Psoas muscle (tissue), 8 donors: ENCODE results near the gene TBXA2R. TPM values are rescaled to one million over a fixed set of nuclear protein-coding genes. Genes with fewer than 3 reads are reported as not detected.

Experiments
- ATAC-seq, 4 donors: fragments of 200-7000 bp; cut with Tn5 transposase; one replicate each; pipeline ENCODE4 v1.9.1; 2020; ENCODE audit warnings: moderate library complexity in 3 of 4, mild to moderate bottlenecking in 2 of 4
- DNase-seq, 2 donors: peaks; one replicate each; pipeline ENCODE4 v3.0.0-alpha.2; 2020
- H3K27ac ChIP-seq: fragments of 200-600 bp; one replicate; pipeline ENCODE4 v1.8.0; 2022
- H3K27me3 ChIP-seq, 3 donors: fragments of 200-600 bp in 1 of 3; one replicate each; pipeline versions ENCODE4 v1.6.1 to v1.8.0; 2013 to 2022; ENCODE audit warnings: low read length in 2 of 3, mild to moderate bottlenecking in 2 of 3, moderate library complexity in 1 of 3; ENCODE audit not compliant: insufficient read depth in 3 of 3
- H3K36me3 ChIP-seq, 2 donors: fragments of 200-600 bp in 1 of 2; one replicate each; pipeline versions ENCODE4 v1.6.1 to v1.8.0; 2013 to 2022; ENCODE audit warnings: low read depth in 1 of 2, mild to moderate bottlenecking in 1 of 2, moderate library complexity in 1 of 2; ENCODE audit not compliant: insufficient read depth in 1 of 2
- H3K4me1 ChIP-seq: fragments of 200-600 bp; one replicate; pipeline ENCODE4 v1.8.0; 2022
- H3K4me3 ChIP-seq: fragments of 200-600 bp; one replicate; pipeline ENCODE4 v1.8.0; 2022; ENCODE audit warnings: mild to moderate bottlenecking
- H3K9me3 ChIP-seq: fragments of 200-600 bp; one replicate; pipeline ENCODE4 v1.8.0; 2022
- CTCF ChIP-seq: fragments of 200-600 bp; IDR thresholded peaks from one replicate; pipeline ENCODE4 v1.8.0; 2022; ENCODE audit warnings: antibody characterized with exemption
- WGBS, 3 donors: extraction: QIAGEN DNeasy Blood & Tissue Kit; methylation state at CpG; one replicate each; pipeline versions ENCODE4 v1.1.6 to v1.1.7; 2013; 5-methylcytosine and 5-hydroxymethylcytosine counted together
- intact Hi-C, 2 donors: fragments of 100-400 bp; cut with DNase I; formaldehyde crosslinking; loops; one replicate each; pipeline versions ENCODE4 v1.11.0 to v1.14.2; 2022
- polyA plus RNA-seq, 3 donors: library from polyadenylated mRNA; stranded (reverse); fragments of 200-250 nt; gene quantifications; one replicate each; pipeline ENCODE4 v1.2.3, GENCODE V29; 2013
- total RNA-seq, 4 donors: library from RNA; stranded (reverse); fragmentation: NEBNext Ultra II Directional in 2 of 4; extraction: Animal tissue kit (Norgen Biotek cat#: 25700) in 2 of 4; gene quantifications; one replicate each; pipeline versions ENCODE4 v1.2.1 to v1.2.4, GENCODE V29; 2021 to 2023
- donor health status: healthy with polysubstance abuse.
- donor health status: DM: no; HTN: no; CAD: no; lungs with moderate emphysema.
- donor health status: Bipolar disorder and iron deficiency.
- donor health status: healthy.
- donor health status: DM: yes; HTN: yes; CAD: no.
- donor health status: DM: no; HTN: no; CAD: no.
- donor health status: DM: no; HTN: no; CAD: no.
- donor health status: DM: yes; HTN: yes; CAD: no.

Gene TBXA2R
- total and polyA plus RNA-seq, 7 donors = 0.52 to 3.0 (median 1.2) TPM

DNA sequence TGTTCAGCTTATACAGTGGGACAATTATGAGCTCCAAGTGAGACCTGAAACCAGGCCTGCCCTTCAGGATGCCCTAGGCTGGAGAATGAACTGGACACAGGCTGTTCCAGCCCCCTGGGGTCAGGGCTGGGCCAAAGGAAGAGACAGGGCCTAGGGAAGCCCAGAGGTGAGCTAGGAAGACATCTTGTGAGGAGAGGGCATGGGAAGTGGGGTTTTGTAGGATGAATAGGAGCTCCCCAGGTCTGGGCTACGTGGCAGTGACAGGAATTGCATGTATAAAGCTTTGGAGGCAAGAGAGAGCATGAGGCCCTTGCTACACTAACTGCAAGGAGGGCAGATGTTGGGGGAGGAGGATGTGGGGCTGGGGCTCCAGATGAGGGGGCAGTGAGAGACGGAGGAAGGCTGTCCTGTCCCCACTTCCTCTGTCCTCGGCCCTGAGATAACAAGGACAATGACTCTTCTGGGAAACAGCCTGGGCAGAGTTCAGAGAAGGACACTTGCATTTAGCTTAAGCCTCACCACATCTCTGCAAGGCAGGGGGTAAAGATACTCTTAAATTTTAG lies 1.5 kb upstream of the TBXA2R start:
- peak overlapping the region; percentile 54 for H3K27ac ChIP-seq
- intact Hi-C loops = no loop called here
- DNase-seq = peak in 1 of 2 donors; percentile 15
- H3K36me3 ChIP-seq = peaks cover 0 to 24% of the 10 kb centered on the region in 2 donors
- TF ChIP-seq CTCF = no peak
- ATAC-seq = no peak
- H3K4me3 ChIP-seq = no peak overlapping the region
- no peaks in the 10 kb centered on the region for H3K9me3 ChIP-seq
- 56 to 69% (median 64%) methylated on average over 3 of the region's 3 CpGs for WGBS, 3 donors
- peaks cover 0 to 39% (median 9%) of the 10 kb centered on the region in 3 donors for H3K27me3 ChIP-seq
- H3K4me1 ChIP-seq = peaks cover 5% of the 10 kb centered on the region

GRCh38 chr19:3607303-3608078 lies 816 bp upstream of the TBXA2R start:
- TF ChIP-seq CTCF = no peak
- Histone ChIP-seq H3K9me3 (no peaks in the 10 kb centered on the region), H3K36me3 (peaks cover 0 to 18% of the 10 kb centered on the region in 2 donors), H3K4me3 (peak overlapping the region; percentile 62), H3K27me3 (peaks cover 0 to 39% (median 9%) of the 10 kb centered on the region in 3 donors), H3K4me1 (peaks cover 5% of the 10 kb centered on the region), H3K27ac (peak overlapping the region; percentile 54)
- intact Hi-C loops = no loop called here
- 17 to 20% (median 19%) methylated on average over 19 to 22 of the region's 22 CpGs for WGBS, 3 donors
- peak; percentile 64 to 70 for DNase-seq
- peak in 3 of 4 donors; percentile 15 to 36 (median 16) for ATAC-seq

GRCh38 chr19:3606174-3606689 lies 443 bp downstream of the TBXA2R start:
- Histone ChIP-seq H3K4me1 (peaks cover 5% of the 10 kb centered on the region), H3K27me3 (peaks cover 0 to 39% (median 9%) of the 10 kb centered on the region in 3 donors), H3K4me3 (peak overlapping the region; percentile 62), H3K36me3 (peaks cover 0 to 6% of the 10 kb centered on the region in 2 donors), H3K9me3 (no peaks in the 10 kb centered on the region), H3K27ac (peak overlapping the region; percentile 54)
- no peak for TF ChIP-seq CTCF
- DNase-seq (no peak), ATAC-seq (peak in 2 of 4 donors; percentile 22 to 40)
- intact Hi-C loops = no loop called here
- 6 to 12% (median 9%) methylated on average over 28 to 35 of the region's 35 CpGs for WGBS, 3 donors

DNA sequence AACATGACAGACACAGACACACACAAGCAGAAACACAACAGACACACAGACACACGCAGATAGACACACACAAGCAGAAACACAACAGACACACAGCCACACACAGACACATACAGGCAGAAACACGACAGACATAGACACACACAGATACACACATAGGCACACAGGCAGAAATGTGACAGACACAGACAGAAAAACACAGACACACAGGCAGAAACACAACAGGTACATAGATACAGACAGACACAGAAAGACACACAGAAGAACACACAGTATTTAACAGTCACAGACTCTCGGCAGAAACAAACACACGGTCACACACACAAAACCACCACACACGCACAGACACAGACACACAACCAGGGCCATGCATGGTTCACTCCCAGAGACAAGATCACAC lies 905 bp downstream of the TBXA2R start:
- Histone ChIP-seq H3K4me3 (peak overlapping the region; percentile 62), H3K27ac (no peak overlapping the region), H3K9me3 (no peaks in the 10 kb centered on the region), H3K27me3 (peaks cover 0 to 39% (median 9%) of the 10 kb centered on the region in 3 donors), H3K4me1 (peaks cover 5% of the 10 kb centered on the region), H3K36me3 (peaks cover 0 to 1% of the 10 kb centered on the region in 2 donors)
- ATAC-seq (no peak), DNase-seq (no peak)
- intact Hi-C loops = no loop called here
- WGBS, 3 donors = 45 to 78% (median 59%) methylated on average over 5 of the region's 5 CpGs
- no peak for TF ChIP-seq CTCF
